ENCODE measurements around the gene VPS4A. TPM values are rescaled to one million over a fixed set of nuclear protein-coding genes. Genes with fewer than 3 reads are reported as not detected.
A peak's percentile ranks its signal among the peaks of the same experiment; 100 is the strongest.

Gene VPS4A
- total RNA-seq, 1 donor from 2014 or later, result 28.9 TPM

GRCh38 chr16:69273009-69273408 lies 38.1 kb upstream of the VPS4A start:
- Histone ChIP-seq H3K4me3 (ENCODE audit: insufficient read depth, low read depth, low read length) (no peak overlapping the region), H3K27me3 (ENCODE audit: insufficient read depth, low read length) (no peaks in the 10 kb centered on the region), H3K4me2 (ENCODE audit: low read length) (peak overlapping the region; percentile 37), H3K36me3 (ENCODE audit: insufficient read depth, low read length) (peaks cover 4% of the 10 kb centered on the region), H3K4me1 (ENCODE audit: insufficient read depth, low read length) (peaks cover 25% of the 10 kb centered on the region), H2AFZ (ENCODE audit: low read depth, low read length) (no peak overlapping the region), H3K9ac (ENCODE audit: low read length) (no peak overlapping the region), H4K20me1 (ENCODE audit: insufficient read depth, low read length) (no peaks in the 10 kb centered on the region), H3K27ac (ENCODE audit: low read depth, low read length) (peak overlapping the region; percentile 28), H3K9me3 (ENCODE audit: insufficient read depth, low read depth, low read length) (no peaks in the 10 kb centered on the region), H3K79me2 (ENCODE audit: insufficient read depth, low read length) (peaks cover 7% of the 10 kb centered on the region)
- FAIRE-seq (no peak), DNase-seq (ENCODE audit: low read depth) (peak; percentile 69)
- Mint-ChIP-seq H3K36me3 (ENCODE audit: low read depth, unreplicated experiment) (peaks cover 2% of the 10 kb centered on the region), H3K27me3 (ENCODE audit: low read depth, unreplicated experiment) (no peaks in the 10 kb centered on the region), H3K27ac (ENCODE audit: unreplicated experiment) (no peak overlapping the region), H3K4me3 (ENCODE audit: unreplicated experiment) (no peak overlapping the region), H3K9me3 (ENCODE audit: unreplicated experiment) (no peaks in the 10 kb centered on the region), H3K4me1 (ENCODE audit: low read depth, unreplicated experiment) (no peaks in the 10 kb centered on the region)
- TF ChIP-seq CTCF (IDR thresholded peaks at IDR 0.05; ENCODE audit: insufficient read depth, low read depth, low read length), result no peak
- no peak for TF ChIP-seq EZH2 (IDR thresholded peaks at IDR 0.05; ENCODE audit: insufficient read depth, low read length)

- no peaks in the 10 kb centered on the region for H3K9me3 Mint-ChIP-seq (ENCODE audit: unreplicated experiment)
- H3K9ac ChIP-seq (ENCODE audit: low read length), result no peak overlapping the region
Measured at GRCh38 chr16:69274699-69275235, 36.4 kb upstream of the VPS4A start.

More at GRCh38 chr16:69274699-69275235, 36.4 kb upstream of the VPS4A start:
- peak; percentile 31 for DNase-seq (ENCODE audit: low read depth)
- Mint-ChIP-seq H3K4me1 (ENCODE audit: low read depth, unreplicated experiment) (no peaks in the 10 kb centered on the region), H3K27me3 (ENCODE audit: low read depth, unreplicated experiment) (no peaks in the 10 kb centered on the region), H3K36me3 (ENCODE audit: low read depth, unreplicated experiment) (peaks cover 5% of the 10 kb centered on the region), H3K27ac (ENCODE audit: unreplicated experiment) (no peak overlapping the region), H3K4me3 (ENCODE audit: unreplicated experiment) (no peak overlapping the region)
- Histone ChIP-seq H2AFZ (ENCODE audit: low read depth, low read length) (no peak overlapping the region), H3K27ac (ENCODE audit: low read depth, low read length) (no peak overlapping the region), H3K4me1 (ENCODE audit: insufficient read depth, low read length) (peaks cover 25% of the 10 kb centered on the region), H3K36me3 (ENCODE audit: insufficient read depth, low read length) (peaks cover 4% of the 10 kb centered on the region), H3K27me3 (ENCODE audit: insufficient read depth, low read length) (no peaks in the 10 kb centered on the region), H4K20me1 (ENCODE audit: insufficient read depth, low read length) (no peaks in the 10 kb centered on the region), H3K4me3 (ENCODE audit: insufficient read depth, low read depth, low read length) (no peak overlapping the region), H3K9me3 (ENCODE audit: insufficient read depth, low read depth, low read length) (no peaks in the 10 kb centered on the region), H3K79me2 (ENCODE audit: insufficient read depth, low read length) (peaks cover 14% of the 10 kb centered on the region), H3K4me2 (ENCODE audit: low read length) (no peak overlapping the region)
- FAIRE-seq, result no peak
- TF ChIP-seq EZH2 (IDR thresholded peaks at IDR 0.05; ENCODE audit: insufficient read depth, low read length) (no peak), CTCF (IDR thresholded peaks at IDR 0.05; ENCODE audit: insufficient read depth, low read depth, low read length) (no peak)

Measured in astrocyte (in vitro differentiated cells and primary cell).